Prostate gland (tissue), 2 donors: ENCODE measurements around the gene SLC37A1. TPM values are rescaled to one million over a fixed set of nuclear protein-coding genes. Genes with fewer than 3 reads are reported as not detected.

ENCODE experiments used
- DNase-seq: peaks from one replicate; pipeline ENCODE4 v3.0.0-alpha.2; 2019; ENCODE audit warnings: low spot score
- H3K27ac ChIP-seq, 2 donors: fragments of 200-600 bp; sonication (generic); 2 replicates each; pipeline ENCODE4 v1.5.1; 2017 to 2019
- H3K27me3 ChIP-seq: fragments of 200-600 bp; sonication (generic); replicated peaks from 2 replicates; pipeline ENCODE4 v1.5.1; 2019; ENCODE audit not compliant: insufficient read depth
- H3K36me3 ChIP-seq, 2 donors: fragments of 200-600 bp; sonication (generic); 1 replicate in 1 of 2; 2 replicates in 1 of 2; pipeline versions ENCODE4 v1.5.1 to v1.8.1; 2017 to 2019
- H3K4me1 ChIP-seq: fragments of 200-600 bp; sonication (generic); replicated peaks from 2 replicates; pipeline ENCODE4 v1.5.1; 2019
- H3K4me3 ChIP-seq, 2 donors: fragments of 200-600 bp; sonication (generic); 2 replicates each; pipeline ENCODE4 v1.5.1; 2017 to 2019
- H3K9me3 ChIP-seq: fragments of 200-600 bp; sonication (generic); 2 replicates; pipeline ENCODE4 v1.5.1; 2017
- POLR2A ChIP-seq: fragments of 450-650 bp; IDR thresholded peaks from one replicate; pipeline ENCODE4 v1.6.1; 2016; ENCODE audit warnings: antibody characterized with exemption, mild to moderate bottlenecking
- POLR2AphosphoS5 ChIP-seq: sonication (generic); formaldehyde crosslinking; IDR thresholded peaks from one replicate; pipeline ENCODE4 v1.6.1; 2017; ENCODE audit warnings: antibody characterized with exemption
- WGBS: methylation state at CpG from one replicate; pipeline ENCODE4 v1.1.5; 2018; 5-methylcytosine and 5-hydroxymethylcytosine counted together
- intact Hi-C: fragments of 100-400 bp; cut with DNase I; formaldehyde crosslinking; loops from one replicate; pipeline ENCODE4 v1.14.2; 2022
- total RNA-seq, 2 donors: library from RNA; depleted of rRNA; stranded (reverse); fragments of >200 nt; gene quantifications; one replicate each; pipeline ENCODE4 v1.1.0, GENCODE V29; 2016
- TF ChIP-seq, protein P1 (sequence below), 4 experiments: fragments of 200-600 bp in 2 of 4; fragments of 450-650 bp in 2 of 4; sonication (generic) in 2 of 4; IDR thresholded peaks; 1 replicate in 3 of 4; 2 replicates in 1 of 4; pipeline ENCODE4 v1.5.1; 2016 to 2019; ENCODE audit warnings: antibody characterized with exemption in 4 of 4, mild to moderate bottlenecking in 2 of 4, moderate library complexity in 2 of 4

Gene SLC37A1
- total RNA-seq, 2 donors from 2014 or later, result 44.2 to 49.6 TPM

DNA sequence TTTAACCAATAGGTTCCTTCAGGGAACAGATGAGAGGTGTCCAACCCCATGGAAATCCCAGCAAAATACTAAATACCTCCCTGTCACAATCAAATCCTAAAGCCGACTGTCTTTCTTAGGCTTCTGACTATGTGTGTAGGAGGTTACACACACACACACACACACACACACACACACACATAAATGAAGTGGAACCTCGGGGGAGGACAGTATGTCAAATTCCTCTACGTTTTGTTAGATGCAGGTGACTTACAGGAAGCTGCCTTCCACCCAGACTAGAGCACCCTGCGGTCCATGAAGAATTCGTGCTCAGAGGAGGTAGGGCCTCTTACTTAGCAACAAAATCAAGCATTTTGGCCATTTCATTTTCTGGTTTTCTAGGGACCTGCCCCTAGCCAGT, 34.1 kb upstream of the SLC37A1 start:
- TF ChIP-seq POLR2AphosphoS5 (no peak), POLR2A (no peak)
- TF ChIP-seq, protein P1, sequence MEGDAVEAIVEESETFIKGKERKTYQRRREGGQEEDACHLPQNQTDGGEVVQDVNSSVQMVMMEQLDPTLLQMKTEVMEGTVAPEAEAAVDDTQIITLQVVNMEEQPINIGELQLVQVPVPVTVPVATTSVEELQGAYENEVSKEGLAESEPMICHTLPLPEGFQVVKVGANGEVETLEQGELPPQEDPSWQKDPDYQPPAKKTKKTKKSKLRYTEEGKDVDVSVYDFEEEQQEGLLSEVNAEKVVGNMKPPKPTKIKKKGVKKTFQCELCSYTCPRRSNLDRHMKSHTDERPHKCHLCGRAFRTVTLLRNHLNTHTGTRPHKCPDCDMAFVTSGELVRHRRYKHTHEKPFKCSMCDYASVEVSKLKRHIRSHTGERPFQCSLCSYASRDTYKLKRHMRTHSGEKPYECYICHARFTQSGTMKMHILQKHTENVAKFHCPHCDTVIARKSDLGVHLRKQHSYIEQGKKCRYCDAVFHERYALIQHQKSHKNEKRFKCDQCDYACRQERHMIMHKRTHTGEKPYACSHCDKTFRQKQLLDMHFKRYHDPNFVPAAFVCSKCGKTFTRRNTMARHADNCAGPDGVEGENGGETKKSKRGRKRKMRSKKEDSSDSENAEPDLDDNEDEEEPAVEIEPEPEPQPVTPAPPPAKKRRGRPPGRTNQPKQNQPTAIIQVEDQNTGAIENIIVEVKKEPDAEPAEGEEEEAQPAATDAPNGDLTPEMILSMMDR (IDR thresholded peaks at IDR 0.05), result no peak
- no peak overlapping the region for H3K27ac ChIP-seq
- DNase-seq, result no peak
- H3K4me1 ChIP-seq, result no peaks in the 10 kb centered on the region
- intact Hi-C loops, result no loop called here
- no peaks in the 10 kb centered on the region for H3K36me3 ChIP-seq
- 90% methylated on average over 5 of the region's 5 CpGs for WGBS
- H3K27me3 ChIP-seq, result no peaks in the 10 kb centered on the region
- no peaks in the 10 kb centered on the region for H3K9me3 ChIP-seq
- no peak overlapping the region for H3K4me3 ChIP-seq

DNA sequence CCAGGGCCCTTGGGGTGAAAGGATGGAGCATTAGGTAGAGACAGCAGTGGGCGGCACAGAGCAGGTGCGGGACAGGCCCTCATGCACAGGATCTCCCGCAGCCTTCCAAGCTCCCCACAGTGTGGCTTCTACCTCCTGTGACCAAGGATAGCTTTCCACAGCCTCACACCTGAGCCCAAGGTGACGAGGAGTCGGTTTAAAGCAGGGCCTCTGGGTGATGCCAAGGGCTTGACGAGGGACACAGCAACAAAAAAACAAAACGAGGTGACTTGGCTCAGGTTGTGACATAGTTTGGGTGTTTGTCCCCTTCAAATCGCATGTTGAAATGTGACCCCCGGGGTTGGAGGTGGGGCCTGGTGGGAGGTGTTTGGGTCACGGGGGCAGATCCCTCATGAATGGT, 32.9 kb upstream of the SLC37A1 start:
- no peak overlapping the region for H3K27ac ChIP-seq
- H3K4me1 ChIP-seq, result no peaks in the 10 kb centered on the region
- no peaks in the 10 kb centered on the region for H3K36me3 ChIP-seq
- DNase-seq, result no peak
- H3K27me3 ChIP-seq, result no peaks in the 10 kb centered on the region
- intact Hi-C loops, result no loop called here
- no peak overlapping the region for H3K4me3 ChIP-seq
- TF ChIP-seq POLR2A (no peak), POLR2AphosphoS5 (no peak)
- TF ChIP-seq, protein P1 (IDR thresholded peaks at IDR 0.05), result no peak
- H3K9me3 ChIP-seq, result no peaks in the 10 kb centered on the region
- 94% methylated on average over 10 of the region's 10 CpGs for WGBS

DNA sequence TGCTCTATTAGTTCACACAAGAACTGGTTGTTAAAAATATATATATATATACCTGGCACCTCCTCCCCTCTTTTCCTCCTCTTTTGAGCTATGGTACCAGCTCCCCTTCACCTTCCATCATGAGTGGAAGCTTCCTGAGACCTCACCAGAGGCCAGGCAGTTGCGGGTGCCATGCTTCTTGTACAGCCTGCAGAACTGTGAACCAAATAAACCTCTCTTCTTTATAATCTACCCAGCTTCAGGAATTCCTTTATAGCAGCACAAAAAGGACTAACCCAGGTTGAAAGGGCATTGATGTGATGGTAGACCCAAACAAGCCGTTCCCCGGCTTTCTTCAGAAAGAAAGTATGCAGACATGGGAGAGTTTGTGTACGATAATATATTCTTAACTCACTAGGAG, 32.5 kb upstream of the SLC37A1 start:
- no peaks in the 10 kb centered on the region for H3K27me3 ChIP-seq
- H3K4me3 ChIP-seq, result no peak overlapping the region
- no peak overlapping the region for H3K27ac ChIP-seq
- DNase-seq, result no peak
- H3K36me3 ChIP-seq, result no peaks in the 10 kb centered on the region
- no peaks in the 10 kb centered on the region for H3K9me3 ChIP-seq
- TF ChIP-seq POLR2A, result no peak
- TF ChIP-seq, protein P1 (IDR thresholded peaks at IDR 0.05), result no peak
- TF ChIP-seq POLR2AphosphoS5, result no peak
- intact Hi-C loops, result no loop called here
- 93% methylated on average over 4 of the region's 4 CpGs for WGBS
- no peaks in the 10 kb centered on the region for H3K4me1 ChIP-seq

DNA sequence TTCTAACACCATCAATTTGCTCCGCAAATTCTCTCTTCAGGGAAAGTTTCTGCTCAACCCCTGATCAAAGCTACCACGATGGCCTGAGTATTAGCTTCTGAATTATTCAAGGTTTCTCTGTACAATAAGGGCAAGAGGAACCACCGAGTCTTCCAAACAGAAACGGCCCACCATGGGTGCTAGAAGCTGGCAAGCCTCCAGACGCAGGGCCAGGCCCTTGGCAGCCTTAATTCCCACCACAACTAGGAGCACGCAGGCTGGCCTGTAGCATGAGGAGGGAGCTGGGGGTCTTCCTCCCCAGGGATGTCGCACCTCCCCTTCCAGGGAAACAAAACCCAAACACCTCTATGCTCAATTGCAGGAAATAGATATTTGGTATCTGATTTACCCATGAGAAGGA, 28.7 kb upstream of the SLC37A1 start:
- WGBS, result 80% methylated on average over 7 of the region's 7 CpGs
- no peak for TF ChIP-seq POLR2AphosphoS5
- TF ChIP-seq, protein P1 (IDR thresholded peaks at IDR 0.05), result no peak
- TF ChIP-seq POLR2A, result no peak
- H3K4me1 ChIP-seq, result no peaks in the 10 kb centered on the region
- no peak overlapping the region for H3K4me3 ChIP-seq
- DNase-seq, result no peak
- intact Hi-C loops, result no loop called here
- H3K9me3 ChIP-seq, result no peaks in the 10 kb centered on the region
- H3K36me3 ChIP-seq, result no peaks in the 10 kb centered on the region
- H3K27me3 ChIP-seq, result no peaks in the 10 kb centered on the region
- H3K27ac ChIP-seq, result no peak overlapping the region

DNA sequence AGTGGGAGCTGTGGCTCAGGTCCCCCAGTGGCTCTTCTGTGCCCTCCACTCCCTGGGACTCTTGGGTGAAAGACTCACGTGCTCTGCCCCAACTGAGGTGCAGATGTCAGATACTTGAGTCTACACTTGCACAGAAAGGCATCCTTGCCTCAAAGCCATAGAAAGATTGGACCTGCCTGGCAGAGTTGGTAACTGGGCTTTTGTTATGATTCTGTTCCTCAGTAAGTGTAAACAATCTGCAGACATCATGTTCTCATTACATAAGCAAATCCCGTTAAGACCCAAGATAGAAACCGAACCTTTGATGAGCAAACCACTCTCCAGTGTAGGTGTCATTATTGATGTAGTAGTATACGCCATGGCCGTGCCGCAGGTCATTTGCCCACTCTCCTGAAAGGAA, 27.6 kb upstream of the SLC37A1 start:
- H3K27ac ChIP-seq, result peak overlapping the region; percentile 17 to 59
- TF ChIP-seq POLR2A, result no peak
- peak; percentile 80 for TF ChIP-seq POLR2AphosphoS5

More for the DNA sequence above, 27.6 kb upstream of the SLC37A1 start:
- 59% methylated on average over 6 of the region's 6 CpGs for WGBS
- H3K27me3 ChIP-seq, result no peaks in the 10 kb centered on the region
- H3K4me1 ChIP-seq, result no peaks in the 10 kb centered on the region
- no peaks in the 10 kb centered on the region for H3K9me3 ChIP-seq
- no peaks in the 10 kb centered on the region for H3K36me3 ChIP-seq
- intact Hi-C loops, result no loop called here
- DNase-seq, result no peak
- H3K4me3 ChIP-seq, result no peak overlapping the region
